Astrocyte (in vitro differentiated cells and primary cell): ENCODE data around the gene MAP6.

Source experiments
- CTCF ChIP-seq: IDR thresholded peaks from 2 replicates; pipeline ENCODE4 v1.5.1; 2011; ENCODE audit warnings: low read depth, mild to moderate bottlenecking, inconsistent platforms, low read length, moderate library complexity; ENCODE audit not compliant: insufficient read depth
- EZH2 ChIP-seq: IDR thresholded peaks from 2 replicates; pipeline ENCODE4 v1.6.1; 2012; ENCODE audit warnings: mild to moderate bottlenecking, low read length, inconsistent platforms; ENCODE audit not compliant: insufficient read depth

GRCh38 chr11:75625021-75625420 lies 43.8 kb downstream of the MAP6 start:
- no peak for TF ChIP-seq EZH2
- TF ChIP-seq CTCF = no peak
